Upper lobe of right lung (tissue), 1 donor: ENCODE measurements around the gene CD200R1L. TPM values are rescaled to one million over a fixed set of nuclear protein-coding genes. Genes with fewer than 3 reads are reported as not detected.
A peak's percentile ranks its signal among the peaks of the same experiment; 100 is the strongest.

Experiments
- ATAC-seq: fragments of 200-7000 bp; cut with Tn5 transposase; one replicate; pipeline ENCODE4 v1.9.1; 2020; ENCODE audit warnings: mild to moderate bottlenecking, moderate library complexity
- DNase-seq: peaks from one replicate; pipeline ENCODE4 v3.0.0-alpha.2; 2020
- H3K27ac ChIP-seq: fragments of 200-600 bp; one replicate; pipeline ENCODE4 v1.8.0; 2022
- H3K27me3 ChIP-seq: fragments of 200-600 bp; one replicate; pipeline ENCODE4 v1.8.0; 2022; ENCODE audit warnings: mild to moderate bottlenecking
- H3K36me3 ChIP-seq: fragments of 200-600 bp; one replicate; pipeline ENCODE4 v1.8.0; 2022
- H3K4me1 ChIP-seq: fragments of 200-600 bp; one replicate; pipeline ENCODE4 v1.8.0; 2022
- H3K4me3 ChIP-seq: fragments of 200-600 bp; one replicate; pipeline ENCODE4 v1.8.0; 2022; ENCODE audit warnings: mild to moderate bottlenecking
- H3K9me3 ChIP-seq: fragments of 200-600 bp; one replicate; pipeline ENCODE4 v1.8.0; 2022
- CTCF ChIP-seq: fragments of 200-600 bp; IDR thresholded peaks from one replicate; pipeline ENCODE4 v1.8.0; 2022; ENCODE audit warnings: antibody characterized with exemption
- intact Hi-C: fragments of 100-400 bp; cut with DNase I; formaldehyde crosslinking; loops from one replicate; pipeline ENCODE4 v1.11.0; 2022
- total RNA-seq: library from RNA; stranded (reverse); fragmentation: NEBNext Ultra II Directional; extraction: Animal tissue kit (Norgen Biotek cat#: 25700); gene quantifications from one replicate; pipeline ENCODE4 v1.2.1, GENCODE V29; 2021
- donor health status: DM: no; HTN: yes; CAD: no; lungs with severe emphysema.

Gene CD200R1L
- total RNA-seq, 1 donor from 2014 or later, result not detected

GRCh38 chr3:112813016-112813415 lies 33.6 kb downstream of the CD200R1L start:
- no peak overlapping the region for H3K4me3 ChIP-seq
- H3K36me3 ChIP-seq, result no peaks in the 10 kb centered on the region
- DNase-seq (no peak), ATAC-seq (no peak)
- TF ChIP-seq CTCF, result no peak
- H3K4me1 ChIP-seq, result peaks cover 14% of the 10 kb centered on the region
- H3K27ac ChIP-seq, result no peak overlapping the region
- no peaks in the 10 kb centered on the region for H3K27me3 ChIP-seq
- intact Hi-C loops, result no loop called here
- no peaks in the 10 kb centered on the region for H3K9me3 ChIP-seq

GRCh38 chr3:112811917-112812660 lies 34.6 kb downstream of the CD200R1L start:
- Histone ChIP-seq H3K27me3 (no peaks in the 10 kb centered on the region), H3K36me3 (no peaks in the 10 kb centered on the region), H3K27ac (no peak overlapping the region), H3K4me3 (no peak overlapping the region), H3K9me3 (no peaks in the 10 kb centered on the region), H3K4me1 (peaks cover 14% of the 10 kb centered on the region)
- intact Hi-C loops, result no loop called here
- DNase-seq (no peak), ATAC-seq (no peak)
- TF ChIP-seq CTCF, result no peak

- H3K4me1 ChIP-seq, result peaks cover 14% of the 10 kb centered on the region
- H3K9me3 ChIP-seq, result no peaks in the 10 kb centered on the region
- H3K36me3 ChIP-seq, result no peaks in the 10 kb centered on the region
- peak; percentile 63 for ATAC-seq
- intact Hi-C loops, result no loop called here
- TF ChIP-seq CTCF, result no peak
- DNase-seq, result no peak
- H3K27ac ChIP-seq, result no peak overlapping the region
- H3K4me3 ChIP-seq, result no peak overlapping the region
- H3K27me3 ChIP-seq, result no peaks in the 10 kb centered on the region
Measured at GRCh38 chr3:112811131-112811884, 35.4 kb downstream of the CD200R1L start.

- Histone ChIP-seq H3K4me3 (no peak overlapping the region), H3K36me3 (no peaks in the 10 kb centered on the region), H3K4me1 (peaks cover 14% of the 10 kb centered on the region), H3K27ac (no peak overlapping the region), H3K27me3 (no peaks in the 10 kb centered on the region), H3K9me3 (no peaks in the 10 kb centered on the region)
- DNase-seq (no peak), ATAC-seq (no peak)
- intact Hi-C loops, result no loop called here
- TF ChIP-seq CTCF, result no peak
Measured at GRCh38 chr3:112810561-112810960, 36.1 kb downstream of the CD200R1L start.

GRCh38 chr3:112808136-112808535 lies 38.5 kb downstream of the CD200R1L start:
- intact Hi-C loops, result no loop called here
- peaks cover 9% of the 10 kb centered on the region for H3K4me1 ChIP-seq
- DNase-seq (no peak), ATAC-seq (no peak)
- no peak overlapping the region for H3K4me3 ChIP-seq
- no peak for TF ChIP-seq CTCF
- no peaks in the 10 kb centered on the region for H3K27me3 ChIP-seq
- no peak overlapping the region for H3K27ac ChIP-seq
- no peaks in the 10 kb centered on the region for H3K36me3 ChIP-seq
- H3K9me3 ChIP-seq, result no peaks in the 10 kb centered on the region
